D341Med (cell line): ENCODE measurements around the gene PRKN.
A peak's percentile ranks its signal among the peaks of the same experiment; 100 is the strongest.

Experiments
- DNase-seq: peaks from one replicate; pipeline ENCODE4 v3.0.0; 2012; ENCODE audit warnings: low spot score

PRKN gene

DNA sequence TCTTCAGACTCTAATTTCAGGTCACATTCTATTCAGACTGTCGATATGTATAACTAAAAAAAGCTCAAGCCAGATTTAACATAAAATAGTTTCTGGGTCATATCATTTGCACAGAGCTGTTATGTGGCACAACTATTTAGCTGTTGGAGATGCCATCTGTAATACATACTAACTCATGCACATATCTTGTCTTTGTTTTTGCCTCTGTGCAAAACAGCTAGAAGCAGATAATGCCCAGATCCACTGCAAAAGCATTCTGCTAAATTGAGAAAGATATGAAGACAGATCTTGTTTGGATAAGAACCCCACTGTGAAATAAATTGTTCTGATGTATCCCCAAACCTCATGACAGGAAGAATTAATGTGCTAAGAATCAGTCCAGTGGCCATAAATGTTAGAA is 930.9 kb downstream of the PRKN start:
- DNase-seq: no peak

GRCh38 chr6:161792851-161793493 is 934.6 kb downstream of the PRKN start:
- DNase-seq: no peak

- no peak for DNase-seq
These were observed 939.0 kb downstream of the PRKN start for GRCh38 chr6:161788531-161788930.

DNA sequence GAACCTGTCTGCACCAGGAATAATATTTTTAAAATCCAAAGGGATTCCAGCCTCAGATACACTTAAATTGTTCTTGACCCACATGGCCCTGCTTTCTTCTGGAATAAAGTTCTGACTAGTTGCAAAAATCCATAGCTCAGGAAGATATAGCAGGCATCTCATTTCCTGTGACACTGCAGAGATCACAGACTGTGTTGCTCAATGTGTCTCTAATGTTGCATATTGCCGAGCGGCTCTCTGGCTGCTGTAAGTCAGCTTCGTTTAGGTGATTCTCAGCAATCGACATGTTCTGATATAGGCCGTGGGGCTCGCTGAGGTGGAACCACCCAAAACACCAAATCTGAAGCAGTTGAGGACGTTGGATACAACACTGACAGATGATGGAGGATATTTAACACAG is 955.4 kb downstream of the PRKN start:
- no peak for DNase-seq

DNA sequence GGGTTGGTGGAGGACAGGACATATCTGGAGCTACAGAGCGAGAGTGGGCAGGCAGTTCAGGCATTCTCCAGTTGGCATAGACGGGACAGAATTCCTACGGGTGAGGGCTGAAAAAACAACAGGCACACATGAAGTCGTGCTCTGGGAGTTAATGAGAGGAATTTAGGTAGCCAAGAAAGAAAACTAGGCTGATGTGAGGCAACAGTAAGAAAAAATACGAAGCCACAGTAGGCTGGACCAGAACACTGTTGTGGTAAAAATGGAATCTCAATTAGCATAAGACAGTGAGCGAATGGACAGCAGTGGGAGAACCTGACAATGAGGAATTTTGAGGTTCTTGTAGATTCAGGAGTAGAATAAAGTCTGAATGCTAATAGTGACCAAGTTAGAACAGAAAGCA is 965.6 kb downstream of the PRKN start:
- no peak for DNase-seq

GRCh38 chr6:161755080-161755479 is 972.5 kb downstream of the PRKN start:
- DNase-seq: no peak

GRCh38 chr6:161750686-161751085 is 976.9 kb downstream of the PRKN start:
- no peak for DNase-seq

GRCh38 chr6:161749576-161749975 is 978.0 kb downstream of the PRKN start:
- DNase-seq: no peak

DNA sequence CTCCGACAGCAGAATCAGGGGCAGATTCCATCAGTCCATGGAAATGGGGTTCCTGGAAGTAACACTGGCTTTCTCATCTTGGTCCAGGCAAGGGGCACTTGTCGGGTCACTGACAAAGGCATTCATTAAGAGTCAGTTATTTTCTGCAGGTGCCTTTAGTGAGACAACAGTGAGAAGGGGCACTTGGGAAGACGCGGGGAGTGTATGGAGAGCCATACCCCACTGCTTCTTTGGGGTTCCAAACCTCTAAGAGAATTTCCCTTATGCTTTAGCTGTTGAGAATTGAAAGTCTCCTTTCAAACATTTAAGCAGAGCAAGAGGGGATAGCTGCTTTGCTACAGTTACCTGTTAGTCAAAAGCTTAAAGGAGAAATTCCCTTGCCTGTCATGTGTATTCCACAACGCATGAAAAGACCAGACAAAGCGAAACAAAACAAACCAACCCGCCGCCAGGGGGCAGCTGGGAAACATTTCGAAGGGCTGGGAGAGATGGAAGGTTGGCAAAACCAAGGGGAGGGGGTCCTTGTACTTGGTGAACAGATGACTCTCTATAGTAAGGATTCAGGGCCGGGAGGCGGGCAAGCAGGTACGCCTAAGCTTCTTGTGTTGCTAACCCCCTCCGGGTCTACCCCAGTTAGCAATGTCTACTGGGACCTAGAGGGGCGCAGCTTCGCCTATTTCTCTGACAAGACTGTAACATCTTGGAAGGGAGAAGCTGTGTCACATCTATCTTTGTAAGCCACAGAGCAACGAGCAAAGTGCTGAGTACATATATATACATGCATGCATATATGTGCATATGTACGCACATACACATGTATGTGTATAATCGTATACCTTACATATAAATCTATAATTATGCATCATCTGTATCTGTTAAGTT is 978.8 kb downstream of the PRKN start:
- DNase-seq: peak; percentile 68

DNA sequence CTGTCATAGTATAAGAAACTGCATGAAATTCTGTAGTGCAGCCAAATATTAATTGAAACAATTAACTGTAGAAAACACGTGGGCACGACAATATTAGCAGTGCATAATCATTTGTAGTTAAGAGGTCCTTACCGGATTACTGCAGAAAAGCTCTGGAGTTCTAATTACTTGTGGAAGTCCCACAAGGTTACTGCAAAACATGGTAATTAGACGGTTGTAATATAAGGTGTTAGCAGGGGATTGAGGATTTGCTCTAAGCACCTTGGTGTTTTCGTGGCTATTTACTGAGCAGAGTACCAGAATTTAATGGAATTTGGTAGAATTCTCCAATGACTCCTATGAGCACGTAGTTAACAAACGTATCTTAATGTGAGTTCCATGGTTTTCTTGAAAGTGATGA is 980.1 kb downstream of the PRKN start:
- peak; percentile 47 for DNase-seq

- no peak for DNase-seq
These were observed 981.9 kb downstream of the PRKN start for GRCh38 chr6:161745594-161746141.

- DNase-seq: no peak
These were observed 982.4 kb downstream of the PRKN start for GRCh38 chr6:161745128-161745527.

- DNase-seq: no peak
These were observed 983.1 kb downstream of the PRKN start for GRCh38 chr6:161744211-161745067.

DNA sequence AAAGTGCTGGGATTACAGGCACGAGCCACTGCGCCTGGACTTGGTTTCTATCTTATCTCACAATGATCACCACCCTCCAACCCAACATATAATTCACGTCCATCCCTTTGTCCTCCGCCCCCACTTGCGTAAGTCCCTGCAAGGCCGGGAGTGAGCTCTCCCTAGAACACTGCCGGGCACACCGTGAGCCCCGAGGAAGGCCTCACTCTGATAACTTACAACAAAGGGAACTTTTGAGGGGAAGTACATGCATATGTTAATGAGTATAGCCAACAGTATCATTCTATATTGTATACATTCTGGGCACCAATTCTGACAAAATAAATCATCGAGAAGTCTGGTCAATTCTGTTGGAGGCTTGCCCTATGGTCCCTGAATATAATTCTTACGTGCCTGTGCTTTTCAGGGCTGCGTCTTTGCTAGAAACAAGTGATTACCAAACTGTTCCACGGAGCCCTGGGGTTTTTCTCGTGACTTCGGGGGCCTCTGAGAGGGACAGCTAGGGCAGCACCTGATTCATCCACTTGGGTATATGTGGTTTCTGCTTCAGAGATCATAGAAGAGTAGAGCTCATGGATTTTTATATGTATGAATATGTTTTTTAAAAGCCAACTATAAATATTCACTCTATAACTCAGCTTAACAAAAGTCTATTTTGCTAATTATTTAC is 983.9 kb downstream of the PRKN start:
- DNase-seq: no peak

GRCh38 chr6:161740486-161740885 is 987.1 kb downstream of the PRKN start:
- no peak for DNase-seq

- no peak for DNase-seq
These were observed 990.7 kb downstream of the PRKN start for GRCh38 chr6:161736781-161737292.

GRCh38 chr6:161736326-161736725 is 991.2 kb downstream of the PRKN start:
- DNase-seq: no peak

DNA sequence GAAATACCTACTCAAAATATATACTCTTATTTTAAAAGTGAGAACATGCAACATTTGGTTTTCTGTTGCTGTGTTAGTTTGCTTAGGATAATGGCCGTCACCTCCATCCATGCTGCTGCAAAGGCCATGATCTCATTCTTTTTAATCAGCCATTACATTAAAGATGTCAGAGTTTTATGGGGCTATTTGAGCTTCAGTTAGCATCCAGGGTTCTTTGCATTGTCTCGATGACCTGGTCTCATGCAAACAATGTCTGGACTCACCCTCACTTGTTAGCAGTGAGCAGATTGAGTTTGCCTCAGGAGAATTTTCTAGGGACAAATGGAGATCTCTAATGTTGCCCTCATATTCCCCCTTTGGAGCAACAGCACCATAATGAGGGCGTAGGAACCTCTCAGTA is 995.0 kb downstream of the PRKN start:
- no peak for DNase-seq

- no peak for DNase-seq
These were observed 1000.3 kb downstream of the PRKN start for GRCh38 chr6:161727083-161727833.

DNA sequence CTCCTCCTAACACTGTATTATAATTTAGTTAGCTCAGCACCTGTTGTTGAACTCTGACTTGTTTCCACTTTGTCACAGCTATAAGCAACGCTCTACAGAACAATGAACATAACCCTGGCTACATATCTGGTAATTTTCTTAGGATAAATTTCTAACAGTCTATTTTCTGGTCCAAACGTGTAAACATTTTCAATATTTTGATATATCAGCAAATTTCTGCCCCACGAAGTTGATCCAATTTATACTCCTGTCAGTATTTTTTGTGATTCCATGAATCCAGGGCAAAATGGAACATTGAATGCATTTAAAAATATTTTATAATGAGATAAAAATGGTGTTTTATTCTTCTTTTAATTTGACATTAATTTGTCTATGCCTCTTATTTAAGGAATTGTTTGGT is 1005.2 kb downstream of the PRKN start:
- DNase-seq: no peak

DNA sequence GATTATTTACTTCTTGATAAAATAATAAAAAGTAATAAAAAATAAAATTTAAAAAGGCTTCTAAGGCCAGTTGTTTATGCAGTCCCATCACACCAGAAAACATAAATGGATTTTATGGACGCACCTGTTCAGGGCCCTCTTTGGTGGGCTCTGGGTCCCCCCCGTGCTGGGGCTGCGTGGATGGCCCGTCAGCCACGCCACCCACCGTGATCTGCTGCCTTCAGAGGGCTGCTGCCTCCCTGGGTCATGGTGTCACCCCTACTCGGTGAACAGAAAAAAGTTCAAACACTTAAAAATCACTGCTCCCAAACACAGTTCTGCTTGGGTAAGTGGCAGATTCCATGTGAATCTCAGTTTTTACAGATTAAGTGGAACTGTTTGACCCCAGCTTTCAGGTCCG is 1006.1 kb downstream of the PRKN start:
- DNase-seq: no peak
